GM12875 (cell line): ENCODE data around the gene SALL2.

Source experiments
- H3K4me3 ChIP-seq: one replicate; pipeline ENCODE4 v1.5.1; 2011; ENCODE audit warnings: low read depth, low read length, control low read depth
- TF ChIP-seq, protein P1 (sequence below): IDR thresholded peaks from 2 replicates; pipeline ENCODE4 v1.5.1; 2011; ENCODE audit warnings: low read depth, mild to moderate bottlenecking, control low read depth, inconsistent platforms, low read length, moderate library complexity, borderline replicate concordance; ENCODE audit not compliant: insufficient read depth

The SALL2 gene

DNA sequence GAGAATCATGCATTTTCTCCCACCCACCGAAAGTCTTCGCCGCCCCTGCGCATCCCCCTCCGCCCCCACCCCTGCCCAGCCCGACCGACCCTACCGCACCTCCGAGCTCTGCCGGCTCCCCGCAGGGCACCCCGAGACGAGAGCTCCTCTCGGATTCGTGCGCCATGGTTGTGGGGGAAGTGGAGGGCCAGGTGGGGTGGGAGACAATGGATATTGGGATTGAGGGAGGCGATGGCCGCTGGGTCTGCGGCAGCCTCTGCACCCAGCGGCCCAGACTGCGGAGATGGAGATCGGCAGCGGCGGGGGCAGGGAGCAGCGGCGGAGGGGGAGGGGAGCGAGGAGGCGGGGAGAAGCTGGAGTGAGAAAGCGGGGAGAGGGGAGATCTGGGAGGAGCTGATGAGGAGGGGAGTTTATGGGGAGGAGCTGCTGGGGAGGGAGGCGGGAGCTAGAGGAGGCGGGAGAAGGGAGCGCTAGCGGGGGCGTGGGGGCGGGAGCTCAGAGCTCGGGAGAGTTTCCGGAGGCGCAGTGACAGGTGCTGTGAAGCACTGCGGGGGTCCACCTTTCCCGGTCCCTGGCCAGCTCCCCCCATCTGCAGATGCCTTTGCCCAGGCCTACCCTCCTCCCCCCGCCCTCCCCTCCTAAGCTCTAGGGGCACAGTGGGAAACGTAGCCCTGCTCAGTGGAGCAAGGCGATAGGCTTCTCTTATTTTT lies at the start of gene SALL2:
Gene SALL2, minus strand, starts transcription at position 385 of the 710 bp plus-strand sequence. Its CDS starts 219 bp downstream, at position 166.
- H3K4me3 ChIP-seq = peak within 1 kb of the TSS; percentile 46
- TF ChIP-seq, protein P1, sequence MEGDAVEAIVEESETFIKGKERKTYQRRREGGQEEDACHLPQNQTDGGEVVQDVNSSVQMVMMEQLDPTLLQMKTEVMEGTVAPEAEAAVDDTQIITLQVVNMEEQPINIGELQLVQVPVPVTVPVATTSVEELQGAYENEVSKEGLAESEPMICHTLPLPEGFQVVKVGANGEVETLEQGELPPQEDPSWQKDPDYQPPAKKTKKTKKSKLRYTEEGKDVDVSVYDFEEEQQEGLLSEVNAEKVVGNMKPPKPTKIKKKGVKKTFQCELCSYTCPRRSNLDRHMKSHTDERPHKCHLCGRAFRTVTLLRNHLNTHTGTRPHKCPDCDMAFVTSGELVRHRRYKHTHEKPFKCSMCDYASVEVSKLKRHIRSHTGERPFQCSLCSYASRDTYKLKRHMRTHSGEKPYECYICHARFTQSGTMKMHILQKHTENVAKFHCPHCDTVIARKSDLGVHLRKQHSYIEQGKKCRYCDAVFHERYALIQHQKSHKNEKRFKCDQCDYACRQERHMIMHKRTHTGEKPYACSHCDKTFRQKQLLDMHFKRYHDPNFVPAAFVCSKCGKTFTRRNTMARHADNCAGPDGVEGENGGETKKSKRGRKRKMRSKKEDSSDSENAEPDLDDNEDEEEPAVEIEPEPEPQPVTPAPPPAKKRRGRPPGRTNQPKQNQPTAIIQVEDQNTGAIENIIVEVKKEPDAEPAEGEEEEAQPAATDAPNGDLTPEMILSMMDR = no peak

- no peak overlapping the region for H3K4me3 ChIP-seq
- TF ChIP-seq, protein P1 = no peak
These were observed 49.5 kb upstream of the SALL2 start for GRCh38 chr14:21575661-21576060.

DNA sequence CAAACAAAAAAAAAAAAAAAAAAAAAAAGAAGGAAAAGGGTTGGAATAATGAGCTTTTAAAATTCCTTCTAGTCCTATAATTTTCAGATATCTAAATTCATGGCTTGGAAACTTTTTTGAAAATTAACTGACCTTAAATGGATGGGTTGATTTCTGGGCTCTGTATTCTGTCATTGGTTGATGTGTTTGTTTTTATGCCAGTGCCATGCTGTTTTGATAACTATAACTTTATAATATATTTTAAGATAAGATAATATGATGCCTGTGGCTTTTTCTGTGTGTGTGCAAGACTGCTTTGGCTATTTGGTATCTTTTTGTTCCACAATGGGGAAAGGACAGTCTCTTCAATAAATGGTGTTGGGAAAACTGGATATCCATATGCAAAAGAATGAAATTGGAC lies 46.5 kb upstream of the SALL2 start:
- H3K4me3 ChIP-seq = no peak overlapping the region
- TF ChIP-seq, protein P1 = no peak

GRCh38 chr14:21558703-21559170 lies 32.6 kb upstream of the SALL2 start:
- no peak overlapping the region for H3K4me3 ChIP-seq
- TF ChIP-seq, protein P1 = no peak

- TF ChIP-seq, protein P1 = peak; percentile 24; the same call in 1 of the 2 replicates
- H3K4me3 ChIP-seq = no peak overlapping the region
These were observed 31.1 kb upstream of the SALL2 start for GRCh38 chr14:21557084-21557901.

- H3K4me3 ChIP-seq = no peak overlapping the region
- TF ChIP-seq, protein P1 = no peak
These were observed 30.4 kb upstream of the SALL2 start for GRCh38 chr14:21556378-21557083.
